ENCODE results near the gene ATG4C.

ATG4C gene

GRCh38 chr1:62783736-62784508 is at the start of gene ATG4C (continued):
- TF ChIP-seq ZNF645 (tag by site-specific recombination; IDR thresholded peaks at IDR 0.05), result no peak
- peak; percentile 87 for TF ChIP-seq KLF16 (tag by site-specific recombination; IDR thresholded peaks at IDR 0.05)
- 0 out of 2 replicates have a peak, but pooled peaks have one; percentile 62 for TF ChIP-seq KLF10 (tag by site-specific recombination; IDR thresholded peaks at IDR 0.05)
- TF ChIP-seq, protein P1, sequence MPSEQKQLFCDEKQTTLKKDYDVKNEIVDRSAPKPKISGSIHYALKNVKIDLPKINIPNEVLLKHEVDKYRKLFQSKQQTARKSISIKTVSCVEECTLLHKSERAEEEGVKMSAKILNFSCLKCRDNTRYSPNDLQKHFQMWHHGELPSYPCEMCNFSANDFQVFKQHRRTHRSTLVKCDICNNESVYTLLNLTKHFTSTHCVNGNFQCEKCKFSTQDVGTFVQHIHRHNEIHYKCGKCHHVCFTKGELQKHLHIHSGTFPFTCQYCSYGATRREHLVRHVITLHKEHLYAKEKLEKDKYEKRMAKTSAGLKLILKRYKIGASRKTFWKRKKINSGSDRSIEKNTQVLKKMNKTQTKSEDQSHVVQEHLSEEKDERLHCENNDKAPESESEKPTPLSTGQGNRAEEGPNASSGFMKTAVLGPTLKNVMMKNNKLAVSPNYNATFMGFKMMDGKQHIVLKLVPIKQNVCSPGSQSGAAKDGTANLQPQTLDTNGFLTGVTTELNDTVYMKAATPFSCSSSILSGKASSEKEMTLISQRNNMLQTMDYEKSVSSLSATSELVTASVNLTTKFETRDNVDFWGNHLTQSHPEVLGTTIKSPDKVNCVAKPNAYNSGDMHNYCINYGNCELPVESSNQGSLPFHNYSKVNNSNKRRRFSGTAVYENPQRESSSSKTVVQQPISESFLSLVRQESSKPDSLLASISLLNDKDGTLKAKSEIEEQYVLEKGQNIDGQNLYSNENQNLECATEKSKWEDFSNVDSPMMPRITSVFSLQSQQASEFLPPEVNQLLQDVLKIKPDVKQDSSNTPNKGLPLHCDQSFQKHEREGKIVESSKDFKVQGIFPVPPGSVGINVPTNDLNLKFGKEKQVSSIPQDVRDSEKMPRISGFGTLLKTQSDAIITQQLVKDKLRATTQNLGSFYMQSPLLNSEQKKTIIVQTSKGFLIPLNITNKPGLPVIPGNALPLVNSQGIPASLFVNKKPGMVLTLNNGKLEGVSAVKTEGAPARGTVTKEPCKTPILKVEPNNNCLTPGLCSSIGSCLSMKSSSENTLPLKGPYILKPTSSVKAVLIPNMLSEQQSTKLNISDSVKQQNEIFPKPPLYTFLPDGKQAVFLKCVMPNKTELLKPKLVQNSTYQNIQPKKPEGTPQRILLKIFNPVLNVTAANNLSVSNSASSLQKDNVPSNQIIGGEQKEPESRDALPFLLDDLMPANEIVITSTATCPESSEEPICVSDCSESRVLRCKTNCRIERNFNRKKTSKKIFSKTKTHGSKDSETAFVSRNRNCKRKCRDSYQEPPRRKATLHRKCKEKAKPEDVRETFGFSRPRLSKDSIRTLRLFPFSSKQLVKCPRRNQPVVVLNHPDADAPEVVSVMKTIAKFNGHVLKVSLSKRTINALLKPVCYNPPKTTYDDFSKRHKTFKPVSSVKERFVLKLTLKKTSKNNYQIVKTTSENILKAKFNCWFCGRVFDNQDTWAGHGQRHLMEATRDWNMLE (tag by site-specific recombination; conservative IDR thresholded peaks at IDR 0.05; ENCODE audit: low read depth), result peak; percentile 66
- TF ChIP-seq ZSCAN23 (tag by site-specific recombination; IDR thresholded peaks at IDR 0.05), result no peak; the same call in none of the 2 replicates
- TF ChIP-seq SALL2 (tag by site-specific recombination; IDR thresholded peaks at IDR 0.05; ENCODE audit: borderline replicate concordance), result no peak
- TF ChIP-seq, protein P2, sequence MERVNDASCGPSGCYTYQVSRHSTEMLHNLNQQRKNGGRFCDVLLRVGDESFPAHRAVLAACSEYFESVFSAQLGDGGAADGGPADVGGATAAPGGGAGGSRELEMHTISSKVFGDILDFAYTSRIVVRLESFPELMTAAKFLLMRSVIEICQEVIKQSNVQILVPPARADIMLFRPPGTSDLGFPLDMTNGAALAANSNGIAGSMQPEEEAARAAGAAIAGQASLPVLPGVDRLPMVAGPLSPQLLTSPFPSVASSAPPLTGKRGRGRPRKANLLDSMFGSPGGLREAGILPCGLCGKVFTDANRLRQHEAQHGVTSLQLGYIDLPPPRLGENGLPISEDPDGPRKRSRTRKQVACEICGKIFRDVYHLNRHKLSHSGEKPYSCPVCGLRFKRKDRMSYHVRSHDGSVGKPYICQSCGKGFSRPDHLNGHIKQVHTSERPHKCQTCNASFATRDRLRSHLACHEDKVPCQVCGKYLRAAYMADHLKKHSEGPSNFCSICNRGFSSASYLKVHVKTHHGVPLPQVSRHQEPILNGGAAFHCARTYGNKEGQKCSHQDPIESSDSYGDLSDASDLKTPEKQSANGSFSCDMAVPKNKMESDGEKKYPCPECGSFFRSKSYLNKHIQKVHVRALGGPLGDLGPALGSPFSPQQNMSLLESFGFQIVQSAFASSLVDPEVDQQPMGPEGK (tag by site-specific recombination; IDR thresholded peaks at IDR 0.05), result peak; percentile 35; the same call in 1 of the 2 replicates
- TF ChIP-seq ZNF433 (tag by site-specific recombination; IDR thresholded peaks at IDR 0.05; ENCODE audit: low read depth), result no peak
- peak; percentile 91 for TF ChIP-seq ZNF629 (tag by site-specific recombination; IDR thresholded peaks at IDR 0.05)
- no peak for TF ChIP-seq BCL11A (tag by site-specific recombination; IDR thresholded peaks at IDR 0.05; ENCODE audit: low read depth)
- TF ChIP-seq YY1 (tag by site-specific recombination; IDR thresholded peaks at IDR 0.05), result peak; percentile 89
- TF ChIP-seq ZNF610 (tag by site-specific recombination; IDR thresholded peaks at IDR 0.05; ENCODE audit: borderline replicate concordance), result 0 out of 2 replicates have a peak, but pooled peaks have one; percentile 55
- TF ChIP-seq ZNF404 (tag by site-specific recombination; IDR thresholded peaks at IDR 0.05), result no peak
- no peak for TF ChIP-seq ZNF654 (tag by site-specific recombination; IDR thresholded peaks at IDR 0.05; ENCODE audit: low read depth)
- peak; percentile 88 for TF ChIP-seq ZNF600 (tag by site-specific recombination; IDR thresholded peaks at IDR 0.05)
- no peak for TF ChIP-seq ZNF398 (tag by site-specific recombination; IDR thresholded peaks at IDR 0.05)
- peak; percentile 68 for TF ChIP-seq ZFP37 (tag by site-specific recombination; IDR thresholded peaks at IDR 0.05)
- TF ChIP-seq ZNF169 (tag by site-specific recombination; IDR thresholded peaks at IDR 0.05), result no peak
- TF ChIP-seq ZNF791 (tag by site-specific recombination; IDR thresholded peaks at IDR 0.05), result no peak
- no peak for TF ChIP-seq ZNF548 (tag by site-specific recombination; IDR thresholded peaks at IDR 0.05)
- no peak for TF ChIP-seq ZNF777 (tag by site-specific recombination; IDR thresholded peaks at IDR 0.05; ENCODE audit: borderline replicate concordance)
- no peak for TF ChIP-seq ZNF830 (tag by site-specific recombination; IDR thresholded peaks at IDR 0.05; ENCODE audit: low read depth)
- TF ChIP-seq ZFHX2 (tag by site-specific recombination; conservative IDR thresholded peaks at IDR 0.05), result peak; percentile 86
- TF ChIP-seq ZNF341 (tag by site-specific recombination; IDR thresholded peaks at IDR 0.05; ENCODE audit: low read depth), result peak; percentile 49; the same call in 1 of the 2 replicates
- no peak for TF ChIP-seq ZNF26 (tag by site-specific recombination; IDR thresholded peaks at IDR 0.05)
- TF ChIP-seq ZNF501 (tag by site-specific recombination; IDR thresholded peaks at IDR 0.05), result peak; percentile 94
- no peak for TF ChIP-seq ZNF658 (tag by site-specific recombination; IDR thresholded peaks at IDR 0.05)
- peak; percentile 91 for TF ChIP-seq TRIM28 (IDR thresholded peaks at IDR 0.05; ENCODE audit: borderline replicate concordance, low read length)
- TF ChIP-seq ZBTB20 (tag by site-specific recombination; IDR thresholded peaks at IDR 0.05), result peak; percentile 81
